T-helper 9 cell (primary cell): ENCODE data around the gene ABCC1.

Experiments
- DNase-seq: peaks from one replicate; pipeline ENCODE4 v3.0.0-alpha.2; 2020

The ABCC1 gene

GRCh38 chr16:16116841-16117240 is 167.4 kb downstream of the ABCC1 start:
- no peak for DNase-seq

GRCh38 chr16:16118337-16118736 is 168.9 kb downstream of the ABCC1 start:
- no peak for DNase-seq

GRCh38 chr16:16120044-16120381 is 170.6 kb downstream of the ABCC1 start:
- DNase-seq: no peak

- no peak for DNase-seq
Observed at GRCh38 chr16:16120382-16121184, 171.2 kb downstream of the ABCC1 start.

DNA sequence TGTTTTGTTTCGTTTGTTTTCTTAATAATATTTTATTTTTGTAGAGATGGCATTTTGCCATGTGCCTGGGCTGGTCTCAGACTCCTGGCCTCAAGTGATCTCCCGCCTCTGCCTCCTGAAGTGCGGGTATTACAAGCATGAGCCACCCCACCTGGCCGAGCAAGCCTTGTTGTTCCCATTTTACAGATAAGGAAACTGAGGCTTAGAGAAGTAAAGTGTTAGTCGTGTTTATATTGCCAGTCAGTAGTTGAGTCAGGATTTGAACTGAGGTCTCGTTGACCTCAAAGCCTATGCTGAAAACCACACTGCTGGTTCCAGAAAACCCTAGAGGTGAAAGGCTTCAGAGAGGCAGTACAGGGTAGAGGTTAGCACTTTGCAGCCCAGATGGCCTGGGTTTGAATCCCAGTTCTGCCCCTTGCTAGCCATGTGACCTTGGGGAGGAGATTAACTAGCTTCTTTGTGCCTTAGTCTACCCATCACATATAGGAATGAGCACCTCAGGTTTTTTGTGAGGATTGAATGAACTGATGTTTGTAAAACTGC is 171.8 kb downstream of the ABCC1 start:
- DNase-seq: no peak

DNA sequence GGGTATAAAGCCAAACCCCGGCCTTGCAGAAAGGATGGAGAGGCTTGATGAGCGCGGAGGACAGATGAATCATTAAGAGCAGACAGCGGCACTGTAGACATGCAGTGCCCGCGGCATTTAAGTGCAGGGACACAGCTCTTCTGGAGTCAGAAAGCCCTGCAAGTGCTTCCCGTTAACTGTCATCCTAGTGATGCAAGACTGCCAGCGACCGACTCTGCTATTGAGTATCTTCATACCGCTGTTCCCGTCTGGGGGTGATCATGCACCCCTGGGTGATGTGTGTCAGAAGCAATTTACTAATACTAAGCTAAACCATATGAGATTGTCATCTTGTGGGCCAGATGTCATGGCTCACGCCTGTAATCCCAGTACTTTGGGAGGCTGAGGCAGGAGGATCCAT is 172.8 kb downstream of the ABCC1 start:
- DNase-seq: no peak

GRCh38 chr16:16124438-16124837 is 175.0 kb downstream of the ABCC1 start:
- DNase-seq: no peak

- DNase-seq: no peak
Observed at GRCh38 chr16:16124974-16125373, 175.6 kb downstream of the ABCC1 start.

GRCh38 chr16:16126896-16127295 is 177.5 kb downstream of the ABCC1 start:
- no peak for DNase-seq

GRCh38 chr16:16127469-16128116 is 178.2 kb downstream of the ABCC1 start:
- peak; percentile 54 for DNase-seq

DNA sequence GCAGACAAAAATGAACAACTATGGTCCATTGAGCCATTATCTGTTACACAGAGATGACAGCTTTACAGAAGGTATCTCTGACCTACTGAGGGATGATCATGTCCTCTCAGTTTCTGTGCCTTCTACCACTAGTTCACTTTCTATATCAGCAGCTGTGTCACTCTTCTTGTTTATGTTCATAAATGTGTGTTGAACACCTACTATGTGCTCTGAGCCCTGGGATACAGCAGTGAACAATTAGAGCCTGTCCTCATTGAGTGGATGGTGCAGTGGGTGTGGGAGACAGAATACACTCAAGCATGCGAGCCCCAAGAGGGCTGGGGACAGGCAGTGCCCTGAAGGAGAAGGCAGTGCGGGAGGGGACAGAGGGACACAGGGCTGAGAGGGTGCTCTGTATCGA is 181.8 kb downstream of the ABCC1 start:
- no peak for DNase-seq

DNA sequence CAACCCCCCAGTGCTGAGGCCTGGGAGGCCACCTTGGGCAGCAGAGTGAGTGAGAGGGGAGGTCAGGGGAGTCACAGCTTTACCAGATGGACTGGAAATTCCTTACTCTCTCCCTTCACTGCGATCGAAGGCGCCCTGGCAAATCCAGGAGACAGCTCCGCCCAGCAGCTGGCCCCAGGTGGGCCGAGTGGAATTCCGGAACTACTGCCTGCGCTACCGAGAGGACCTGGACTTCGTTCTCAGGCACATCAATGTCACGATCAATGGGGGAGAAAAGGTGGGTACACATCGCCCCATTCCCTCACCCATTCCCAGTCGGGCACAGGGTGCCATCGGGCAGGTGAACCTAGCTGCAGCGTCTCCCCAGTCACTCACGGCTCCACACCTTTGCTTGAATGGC is 182.2 kb downstream of the ABCC1 start:
- DNase-seq: no peak

DNA sequence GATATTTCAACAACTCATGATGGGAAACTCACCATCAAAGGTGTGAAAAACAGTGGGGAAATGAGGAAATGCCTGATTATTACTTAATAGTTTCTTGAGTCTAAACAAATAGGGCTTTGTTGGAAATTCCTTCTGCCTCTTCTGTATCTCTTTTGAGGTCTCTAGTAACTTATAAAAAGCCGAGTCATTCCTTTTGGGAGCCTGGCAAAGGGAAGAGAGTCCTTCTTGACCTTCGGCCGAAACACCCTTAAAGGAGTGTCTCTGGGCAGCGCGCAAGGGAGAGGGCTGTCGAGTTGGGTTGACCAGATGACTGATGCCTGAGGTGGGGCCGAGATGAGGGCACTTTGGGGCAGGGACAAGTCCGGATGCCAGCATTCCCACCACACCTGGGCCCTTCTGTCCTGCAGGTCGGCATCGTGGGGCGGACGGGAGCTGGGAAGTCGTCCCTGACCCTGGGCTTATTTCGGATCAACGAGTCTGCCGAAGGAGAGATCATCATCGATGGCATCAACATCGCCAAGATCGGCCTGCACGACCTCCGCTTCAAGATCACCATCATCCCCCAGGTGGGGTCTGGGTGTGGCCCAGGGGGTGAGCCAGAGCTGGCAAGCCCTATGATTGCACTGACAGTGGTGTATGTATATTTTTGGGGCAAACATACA is 184.7 kb downstream of the ABCC1 start:
- no peak for DNase-seq

DNA sequence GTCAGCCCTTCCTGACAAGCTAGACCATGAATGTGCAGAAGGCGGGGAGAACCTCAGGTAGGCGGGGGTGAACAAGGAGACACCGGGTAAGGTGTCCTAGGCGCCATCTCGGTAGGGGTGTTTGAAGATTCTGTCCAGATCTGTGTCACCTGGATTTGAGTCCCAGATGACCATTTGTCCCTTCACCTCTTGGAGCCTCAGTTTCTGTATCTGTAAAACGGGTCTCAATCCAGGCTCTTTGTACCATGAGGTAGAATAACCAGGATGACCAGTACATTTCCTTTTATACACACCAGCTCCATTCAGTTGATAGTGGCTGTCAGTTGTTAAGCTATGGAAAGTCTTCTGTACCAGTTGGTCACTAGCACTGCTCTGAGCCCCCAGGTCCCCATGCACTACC is 187.2 kb downstream of the ABCC1 start:
- DNase-seq: no peak

DNA sequence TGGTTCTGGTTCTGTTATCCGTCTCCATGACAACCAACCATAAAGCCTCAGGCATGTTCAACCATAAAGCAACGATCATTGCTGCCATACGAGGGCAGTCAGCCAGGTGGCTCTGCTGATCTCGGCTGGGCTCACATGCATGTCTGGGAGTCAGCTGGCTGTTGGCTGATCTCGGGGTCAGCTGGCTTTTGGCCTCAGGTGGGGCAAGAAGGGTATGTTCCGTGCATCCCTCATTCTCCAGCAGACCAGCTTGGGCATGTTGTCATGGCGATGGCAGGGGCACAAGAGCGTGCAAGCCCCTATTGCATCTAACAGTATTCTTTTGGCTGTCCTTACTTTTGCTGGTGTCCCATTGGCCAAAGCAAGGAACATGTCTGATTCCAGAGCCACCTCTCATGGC is 187.7 kb downstream of the ABCC1 start:
- no peak for DNase-seq

DNA sequence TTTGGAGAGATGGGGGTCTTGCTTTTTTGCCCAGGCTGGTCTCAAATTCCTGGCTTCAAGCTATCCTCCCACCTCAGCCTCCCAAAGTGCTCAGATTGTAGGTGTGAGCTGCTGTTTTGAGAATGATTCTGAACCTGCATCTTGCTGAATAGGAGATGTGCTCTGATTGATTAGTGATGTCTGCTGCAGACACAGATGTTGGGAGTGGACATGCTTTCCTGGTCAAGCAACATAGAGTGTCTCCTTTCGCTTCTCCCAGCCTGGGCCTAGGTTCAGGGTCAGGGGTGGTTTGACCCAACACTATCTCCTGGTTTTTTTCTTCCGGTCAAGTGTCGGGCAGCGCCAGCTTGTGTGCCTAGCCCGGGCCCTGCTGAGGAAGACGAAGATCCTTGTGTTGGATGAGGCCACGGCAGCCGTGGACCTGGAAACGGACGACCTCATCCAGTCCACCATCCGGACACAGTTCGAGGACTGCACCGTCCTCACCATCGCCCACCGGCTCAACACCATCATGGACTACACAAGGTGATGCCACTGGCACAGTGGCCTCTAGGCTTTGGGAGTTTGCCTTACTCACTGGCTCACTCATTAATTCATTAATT is 188.7 kb downstream of the ABCC1 start:
- no peak for DNase-seq

DNA sequence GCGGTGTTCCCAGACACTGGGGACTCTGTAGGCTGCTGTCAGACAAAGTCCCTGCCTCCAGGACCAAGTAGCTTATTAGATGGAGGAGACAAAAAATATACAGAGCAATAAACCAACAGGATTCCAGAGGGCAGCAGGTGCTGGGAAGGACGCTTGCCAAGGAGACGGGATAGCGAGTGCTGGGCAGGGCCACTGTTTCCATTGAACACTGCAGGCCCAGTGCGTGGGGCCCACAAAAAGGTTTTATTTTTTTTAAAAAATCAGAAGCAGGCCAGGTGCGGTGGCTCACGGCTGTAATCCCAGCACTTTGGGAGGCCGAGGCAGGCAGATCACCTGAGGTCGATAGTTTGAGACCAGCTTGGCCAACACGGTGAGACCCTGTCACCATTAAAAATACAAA is 189.6 kb downstream of the ABCC1 start:
- DNase-seq: no peak

DNA sequence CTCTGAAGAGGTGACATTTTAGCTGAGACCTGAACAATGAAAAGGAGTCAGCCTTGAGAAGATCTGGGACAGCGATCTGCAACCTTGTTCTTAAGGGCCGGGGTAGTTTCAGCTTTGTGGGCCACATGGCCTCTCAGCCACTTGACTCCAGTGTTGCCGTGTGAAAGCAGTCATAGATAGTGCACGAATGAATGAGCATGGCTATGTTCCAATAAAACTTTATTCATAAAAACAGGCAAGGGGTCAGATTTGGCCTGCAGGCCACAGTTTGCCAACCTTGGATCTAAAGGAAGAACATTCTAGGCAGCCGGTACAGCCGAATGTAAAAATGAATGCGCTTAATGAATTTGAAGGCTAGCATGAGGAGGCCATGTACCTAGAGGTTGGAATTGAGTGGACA is 190.4 kb downstream of the ABCC1 start:
- DNase-seq: no peak

DNA sequence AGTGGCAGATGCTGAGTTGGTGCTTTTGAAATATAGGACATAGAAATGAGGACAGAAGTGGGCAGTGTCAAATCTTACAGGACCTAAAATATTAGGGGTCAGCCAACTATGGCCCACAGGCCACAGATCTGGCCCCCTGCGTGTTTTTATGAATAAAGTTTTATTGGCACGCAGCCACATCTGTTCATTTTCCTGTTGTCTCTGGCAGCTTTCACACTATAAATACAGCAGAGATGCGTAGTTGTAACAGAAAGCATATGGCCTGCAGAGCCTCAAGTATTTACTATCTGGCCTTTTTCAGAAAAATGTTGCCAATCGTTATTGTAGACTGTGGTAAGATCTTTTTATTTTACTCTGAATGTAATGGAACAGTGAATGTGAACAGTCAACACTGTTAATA is 191.1 kb downstream of the ABCC1 start:
- DNase-seq: no peak

- no peak for DNase-seq
Observed at GRCh38 chr16:16141141-16141540, 191.7 kb downstream of the ABCC1 start.

DNA sequence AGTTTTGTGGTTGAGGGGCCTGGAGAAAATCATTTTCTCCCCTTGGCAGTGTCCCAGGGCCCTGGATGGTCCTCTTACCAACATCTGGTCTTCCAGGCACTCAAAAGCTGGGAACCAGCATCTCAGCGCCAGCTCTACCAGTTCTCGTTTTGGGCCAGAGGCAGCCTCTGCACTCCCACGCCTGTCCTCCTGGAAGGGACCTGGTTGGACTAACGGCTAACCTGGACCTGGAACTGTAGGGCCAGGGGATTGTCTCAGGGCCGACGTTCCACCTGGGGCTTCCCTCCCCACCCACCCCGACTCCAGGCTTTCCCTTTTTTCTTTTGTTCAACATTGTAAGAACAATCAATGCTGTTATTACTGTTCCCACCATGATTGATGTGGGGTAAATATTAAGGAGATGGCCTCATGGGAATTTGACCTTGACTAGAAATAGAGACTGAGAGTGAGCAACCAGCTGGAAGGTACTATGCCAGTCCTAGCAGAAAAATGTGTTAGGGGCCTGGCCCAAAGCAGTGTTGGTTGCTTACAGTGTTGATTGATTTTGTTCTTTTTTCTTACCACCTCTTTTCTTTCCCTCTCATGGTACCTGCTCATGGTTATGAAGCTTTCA is 192.5 kb downstream of the ABCC1 start:
- DNase-seq: no peak

DNA sequence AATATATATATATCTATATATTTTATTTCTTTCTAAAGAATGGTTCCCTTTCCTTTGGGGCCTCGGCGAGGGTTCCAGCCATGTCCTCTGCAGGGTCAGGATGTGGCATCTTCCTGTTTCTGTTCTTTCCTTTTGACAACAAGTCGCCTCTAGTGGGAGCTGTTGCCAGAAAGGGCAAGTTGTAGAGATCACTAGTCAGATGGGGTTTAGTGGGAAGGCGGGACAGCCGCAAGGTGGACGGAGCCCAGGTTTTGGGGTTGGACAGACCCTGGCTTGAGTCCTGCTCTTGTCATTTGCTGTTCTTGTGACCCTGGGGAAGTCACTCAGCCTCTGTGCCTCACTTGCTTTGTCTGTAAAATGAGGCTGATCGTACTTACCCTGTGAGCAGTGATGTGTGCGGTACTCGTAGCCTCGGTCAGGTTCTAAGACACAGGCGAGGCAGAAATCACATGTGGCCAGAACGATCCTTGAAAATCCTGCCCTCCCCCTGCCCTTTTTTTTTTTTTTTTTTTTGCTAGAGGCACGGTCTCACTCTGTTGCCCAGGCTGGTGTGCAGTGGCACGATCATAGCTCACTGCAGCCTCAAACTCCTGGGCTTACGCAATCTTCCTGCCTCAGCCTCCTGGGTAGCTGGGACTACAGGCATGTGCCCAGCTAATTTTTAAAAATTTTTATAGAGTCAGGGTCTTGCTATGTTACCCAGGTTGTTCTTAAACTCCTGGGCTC is 193.8 kb downstream of the ABCC1 start:
- DNase-seq: no peak
